H1 (cell line): Measurements from ENCODE around the gene CEP128.

Experiments used
- CEBPB ChIP-seq: IDR thresholded peaks from 2 replicates; pipeline ENCODE4 v1.6.1; 2012; ENCODE audit warnings: low read depth, low read length
- CHD2 ChIP-seq: IDR thresholded peaks from 2 replicates; pipeline ENCODE4 v1.6.1; 2012; ENCODE audit warnings: low read length, improper control_type of control experiment
- CTCF ChIP-seq, 3 experiments: IDR thresholded peaks; 1 replicate in 2 of 3; 2 replicates in 1 of 3; pipeline versions ENCODE4 v1.5.1 to v1.6.1; 2011; ENCODE audit warnings: low read length in 3 of 3, mild to moderate bottlenecking in 3 of 3, inconsistent platforms in 2 of 3, low read depth in 1 of 3, moderate library complexity in 1 of 3; ENCODE audit not compliant: insufficient read depth in 1 of 3; ENCODE audit errors: control extremely low read depth in 1 of 3
- EGR1 ChIP-seq: IDR thresholded peaks from 2 replicates; pipeline ENCODE4 v1.6.1; 2011; ENCODE audit warnings: low read depth, low read length, borderline replicate concordance
- GABPA ChIP-seq: IDR thresholded peaks from 2 replicates; pipeline ENCODE4 v1.6.1; 2011; ENCODE audit warnings: mild to moderate bottlenecking, low read length, moderate library complexity, borderline replicate concordance; ENCODE audit not compliant: insufficient read depth
- MAX ChIP-seq: IDR thresholded peaks from 2 replicates; pipeline ENCODE4 v1.6.1; 2012; ENCODE audit warnings: inconsistent platforms
- POLR2A ChIP-seq, 2 experiments: IDR thresholded peaks; 1 replicate in 1 of 2; 2 replicates in 1 of 2; pipeline ENCODE4 v1.6.1; 2011; ENCODE audit warnings: low read depth in 2 of 2, low read length in 2 of 2, mild to moderate bottlenecking in 2 of 2; ENCODE audit errors: control extremely low read depth in 1 of 2
- POLR2AphosphoS5 ChIP-seq: IDR thresholded peaks from 2 replicates; pipeline ENCODE4 v1.6.1; 2011; ENCODE audit warnings: low read depth, low read length
- RAD21 ChIP-seq, 2 experiments: IDR thresholded peaks in 1 of 2; conservative IDR thresholded peaks in 1 of 2; 2 replicates each; pipeline ENCODE4 v1.6.1; 2011; ENCODE audit warnings: low read depth in 2 of 2, low read length in 2 of 2, improper control_type of control experiment in 1 of 2, inconsistent platforms in 1 of 2, mild to moderate bottlenecking in 1 of 2, moderate library complexity in 1 of 2
- RNF2 ChIP-seq: fragments of 200-900, 300-1000 bp; sonication (generic); IDR thresholded peaks from 2 replicates; pipeline ENCODE4 v1.7.1; 2016; ENCODE audit warnings: borderline replicate concordance, low read depth, mild to moderate bottlenecking, antibody characterized with exemption, low read length; ENCODE audit not compliant: poor library complexity, severe bottlenecking; ENCODE audit errors: missing control alignments
- SIN3A ChIP-seq, 2 experiments: IDR thresholded peaks in 1 of 2; conservative IDR thresholded peaks in 1 of 2; 2 replicates each; pipeline ENCODE4 v1.6.1; 2011 to 2012; ENCODE audit warnings: low read length in 2 of 2, improper control_type of control experiment in 1 of 2, low read depth in 1 of 2, mild to moderate bottlenecking in 1 of 2
- TEAD4 ChIP-seq: IDR thresholded peaks from 2 replicates; pipeline ENCODE4 v1.6.1; 2012; ENCODE audit warnings: low read depth, low read length, inconsistent platforms, mixed read lengths
- USF2 ChIP-seq: IDR thresholded peaks from 2 replicates; pipeline ENCODE4 v1.6.1; 2011; ENCODE audit warnings: low read length, improper control_type of control experiment
- ZNF274 ChIP-seq: IDR thresholded peaks from 2 replicates; pipeline ENCODE4 v1.7.0; 2012; ENCODE audit warnings: low read length, borderline replicate concordance; ENCODE audit errors: extremely low read depth

GRCh38 chr14:80653956-80654355, 287.6 kb downstream of the CEP128 start:
- no peak for TF ChIP-seq CTCF (IDR thresholded peaks at IDR 0.05; ENCODE audit: control extremely low read depth in 1 of 3, insufficient read depth in 1 of 3, low read depth in 1 of 3, low read length in 3 of 3)
- TF ChIP-seq CHD2: no peak
- TF ChIP-seq TEAD4: no peak
- no peak for TF ChIP-seq GABPA
- TF ChIP-seq USF2: no peak
- no peak for TF ChIP-seq EGR1
- no peak for TF ChIP-seq POLR2A (IDR thresholded peaks at IDR 0.05; ENCODE audit: control extremely low read depth in 1 of 2, low read depth in 2 of 2, low read length in 2 of 2)
- TF ChIP-seq RNF2: no peak
- TF ChIP-seq MAX: no peak
- TF ChIP-seq POLR2AphosphoS5: no peak
- no peak for TF ChIP-seq RAD21 (IDR thresholded peaks at IDR 0.05 in 1 of 2, conservative IDR thresholded peaks at IDR 0.05 in 1 of 2; ENCODE audit: low read depth in 2 of 2, low read length in 2 of 2)
- no peak for TF ChIP-seq CEBPB
- TF ChIP-seq SIN3A (conservative IDR thresholded peaks at IDR 0.05 in 1 of 2, IDR thresholded peaks at IDR 0.05 in 1 of 2; ENCODE audit: low read depth in 1 of 2, low read length in 2 of 2): no peak
- no peak for TF ChIP-seq ZNF274
